ENCODE data around the gene SOX1. TPM values are rescaled to one million over a fixed set of nuclear protein-coding genes. Genes with fewer than 3 reads are reported as not detected.

Gene SOX1
- total and polyA plus RNA-seq, 4 donors: 0.09 TPM; not detected in 3

DNA sequence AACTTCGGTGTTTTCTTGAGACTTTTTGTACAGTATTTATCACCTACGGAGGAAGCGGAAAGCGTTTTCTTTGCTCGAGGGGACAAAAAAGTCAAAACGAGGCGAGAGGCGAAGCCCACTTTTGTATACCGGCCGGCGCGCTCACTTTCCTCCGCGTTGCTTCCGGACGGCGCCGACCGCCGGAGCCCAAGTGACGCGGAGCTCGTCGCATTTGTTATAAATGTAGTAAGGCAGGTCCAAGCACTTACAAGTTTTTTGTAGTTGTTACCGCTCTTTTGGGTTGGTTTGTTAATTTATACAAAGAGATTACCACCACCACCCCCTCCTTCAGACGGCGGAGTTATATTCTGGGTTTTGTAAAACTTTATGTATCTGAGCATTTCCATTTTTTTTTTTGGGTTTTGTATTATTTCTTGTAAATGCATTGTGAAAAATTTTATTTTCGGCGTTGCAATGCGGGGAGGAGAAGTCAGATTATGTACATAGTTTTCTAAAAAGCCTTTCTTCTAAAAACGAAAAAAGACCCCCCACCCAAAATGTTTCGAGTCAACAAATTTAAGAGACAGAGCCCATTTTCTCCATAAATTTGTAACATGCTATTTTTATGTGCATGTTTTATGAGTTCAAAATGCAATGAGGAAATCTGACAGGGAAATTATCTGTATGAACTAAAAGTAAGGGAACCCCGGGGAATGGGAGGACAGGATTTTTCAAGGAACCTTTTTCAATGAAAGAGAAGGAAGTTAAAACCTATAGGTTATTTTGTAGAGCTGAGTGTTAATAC, 2.3 kb downstream of the SOX1 start:
- DNase-seq (no peak), ATAC-seq (ENCODE audit: insufficient read depth, low FRiP score) (no peak)
- Histone ChIP-seq H3K27me3 (ENCODE audit: control insufficient read depth in 3 of 3, insufficient read depth in 3 of 3, low read length in 2 of 3) (peaks cover 55 to 67% (median 57%) of the 10 kb centered on the region in 3 donors), H3K9ac (ENCODE audit: insufficient read depth in 1 of 2, low read length in 2 of 2) (no peak overlapping the region), H3K4me3 (no peak overlapping the region), H3K36me3 (ENCODE audit: control insufficient read depth in 4 of 4, insufficient read depth in 4 of 4, low read length in 4 of 4) (no peaks in the 10 kb centered on the region), H3K9me3 (ENCODE audit: control insufficient read depth in 4 of 4, insufficient read depth in 3 of 4, low read length in 3 of 4) (peaks cover 0 to 22% (median 0%) of the 10 kb centered on the region in 4 donors), H3K4me1 (ENCODE audit: control insufficient read depth in 5 of 5, insufficient read depth in 5 of 5, low read length in 5 of 5) (peaks cover 0 to 25% (median 8%) of the 10 kb centered on the region in 5 donors), H3K27ac (ENCODE audit: low read depth in 1 of 2, low read length in 1 of 2) (no peak overlapping the region)
- WGBS, 2 donors: 4 to 10% methylated on average over 33 of the region's 33 CpGs
- TF ChIP-seq, protein P1, sequence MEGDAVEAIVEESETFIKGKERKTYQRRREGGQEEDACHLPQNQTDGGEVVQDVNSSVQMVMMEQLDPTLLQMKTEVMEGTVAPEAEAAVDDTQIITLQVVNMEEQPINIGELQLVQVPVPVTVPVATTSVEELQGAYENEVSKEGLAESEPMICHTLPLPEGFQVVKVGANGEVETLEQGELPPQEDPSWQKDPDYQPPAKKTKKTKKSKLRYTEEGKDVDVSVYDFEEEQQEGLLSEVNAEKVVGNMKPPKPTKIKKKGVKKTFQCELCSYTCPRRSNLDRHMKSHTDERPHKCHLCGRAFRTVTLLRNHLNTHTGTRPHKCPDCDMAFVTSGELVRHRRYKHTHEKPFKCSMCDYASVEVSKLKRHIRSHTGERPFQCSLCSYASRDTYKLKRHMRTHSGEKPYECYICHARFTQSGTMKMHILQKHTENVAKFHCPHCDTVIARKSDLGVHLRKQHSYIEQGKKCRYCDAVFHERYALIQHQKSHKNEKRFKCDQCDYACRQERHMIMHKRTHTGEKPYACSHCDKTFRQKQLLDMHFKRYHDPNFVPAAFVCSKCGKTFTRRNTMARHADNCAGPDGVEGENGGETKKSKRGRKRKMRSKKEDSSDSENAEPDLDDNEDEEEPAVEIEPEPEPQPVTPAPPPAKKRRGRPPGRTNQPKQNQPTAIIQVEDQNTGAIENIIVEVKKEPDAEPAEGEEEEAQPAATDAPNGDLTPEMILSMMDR (IDR thresholded peaks at IDR 0.05; ENCODE audit: control extremely low read depth, extremely low read depth): no peak

DNA sequence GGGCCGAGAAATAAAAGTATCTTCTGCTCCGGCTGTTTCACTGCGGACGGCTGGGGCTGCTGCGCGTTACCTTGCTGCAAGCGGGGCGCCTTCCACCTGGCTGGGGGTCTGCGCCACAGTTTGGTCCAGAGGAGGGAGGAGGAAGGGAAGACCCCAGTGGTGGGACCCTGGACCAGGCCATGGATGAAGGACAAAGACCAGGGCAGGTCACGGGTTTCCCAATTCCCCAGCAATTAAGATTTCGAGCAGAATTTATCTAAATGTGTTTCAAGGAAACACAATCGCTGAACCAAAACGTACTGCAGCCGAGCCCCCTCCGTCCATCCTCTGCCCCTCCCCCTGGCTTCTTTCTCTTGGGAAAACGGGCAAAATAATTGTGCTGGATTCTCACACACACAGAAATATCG, 2.9 kb downstream of the SOX1 start:
- no peaks in the 10 kb centered on the region for H3K36me3 ChIP-seq (ENCODE audit: control insufficient read depth in 4 of 4, insufficient read depth in 4 of 4, low read length in 4 of 4)
- H3K9me3 ChIP-seq (ENCODE audit: control insufficient read depth in 4 of 4, insufficient read depth in 3 of 4, low read length in 3 of 4): peaks cover 0 to 21% (median 0%) of the 10 kb centered on the region in 4 donors
- 7 to 12% methylated on average over 17 of the region's 17 CpGs for WGBS, 2 donors
- DNase-seq (no peak), ATAC-seq (ENCODE audit: insufficient read depth, low FRiP score) (no peak)
- no peak overlapping the region for H3K27ac ChIP-seq (ENCODE audit: low read depth in 1 of 2, low read length in 1 of 2)
- H3K4me1 ChIP-seq (ENCODE audit: control insufficient read depth in 5 of 5, insufficient read depth in 5 of 5, low read length in 5 of 5): peaks cover 0 to 28% (median 8%) of the 10 kb centered on the region in 5 donors
- peaks cover 53 to 67% (median 57%) of the 10 kb centered on the region in 3 donors for H3K27me3 ChIP-seq (ENCODE audit: control insufficient read depth in 3 of 3, insufficient read depth in 3 of 3, low read length in 2 of 3)
- H3K9ac ChIP-seq (ENCODE audit: insufficient read depth in 1 of 2, low read length in 2 of 2): no peak overlapping the region
- TF ChIP-seq, protein P1 (IDR thresholded peaks at IDR 0.05; ENCODE audit: control extremely low read depth, extremely low read depth): no peak
- no peak overlapping the region for H3K4me3 ChIP-seq

DNA sequence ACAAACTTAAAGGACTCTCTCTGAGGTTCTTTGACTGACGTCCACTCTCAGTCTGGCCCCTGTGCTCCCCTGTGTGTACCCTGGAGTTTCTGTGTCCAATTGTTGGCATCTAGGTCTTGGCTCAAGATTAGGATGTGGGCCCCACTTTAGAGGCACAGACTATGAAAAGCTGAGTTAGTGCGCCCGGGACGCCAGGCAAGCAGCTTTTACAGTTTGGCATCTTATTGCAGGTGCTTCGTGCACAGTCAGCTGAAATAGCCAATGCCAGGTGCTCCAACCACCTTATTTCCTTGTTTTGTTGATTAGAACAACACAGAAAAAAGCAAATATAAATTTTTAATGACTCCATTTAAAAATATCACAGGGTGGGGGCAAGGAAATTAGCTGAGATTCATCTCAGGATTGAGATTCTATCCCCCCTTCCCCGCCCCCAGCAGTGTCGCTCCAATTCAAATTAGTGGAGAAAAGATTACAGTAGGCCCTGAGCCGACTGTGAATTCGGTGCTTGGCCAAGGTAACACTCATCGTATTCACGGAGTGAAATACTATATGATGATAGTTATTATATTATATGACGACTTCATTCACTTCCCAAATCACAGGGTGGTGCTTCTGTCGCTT, 4.3 kb downstream of the SOX1 start:
- DNase-seq (no peak), ATAC-seq (ENCODE audit: insufficient read depth, low FRiP score) (no peak)
- no peaks in the 10 kb centered on the region for H3K36me3 ChIP-seq (ENCODE audit: control insufficient read depth in 4 of 4, insufficient read depth in 4 of 4, low read length in 4 of 4)
- H3K27ac ChIP-seq (ENCODE audit: low read depth in 1 of 2, low read length in 1 of 2): no peak overlapping the region
- no peak overlapping the region for H3K4me3 ChIP-seq
- no peak overlapping the region for H3K9ac ChIP-seq (ENCODE audit: insufficient read depth in 1 of 2, low read length in 2 of 2)
- peaks cover 0 to 22% (median 0%) of the 10 kb centered on the region in 4 donors for H3K9me3 ChIP-seq (ENCODE audit: control insufficient read depth in 4 of 4, insufficient read depth in 3 of 4, low read length in 3 of 4)
- peaks cover 0 to 25% (median 4%) of the 10 kb centered on the region in 5 donors for H3K4me1 ChIP-seq (ENCODE audit: control insufficient read depth in 5 of 5, insufficient read depth in 5 of 5, low read length in 5 of 5)
- 11 to 18% methylated on average over 13 of the region's 13 CpGs for WGBS, 2 donors
- peaks cover 59 to 67% (median 61%) of the 10 kb centered on the region in 3 donors for H3K27me3 ChIP-seq (ENCODE audit: control insufficient read depth in 3 of 3, insufficient read depth in 3 of 3, low read length in 2 of 3)
- TF ChIP-seq, protein P1 (IDR thresholded peaks at IDR 0.05; ENCODE audit: control extremely low read depth, extremely low read depth): no peak

Data from lung (tissue), 12 donors.